HL-60/S4 treated with retinoic acid at 250 ng/mL for 4 days and 3 days (cell line): ENCODE measurements around the gene ABCG5.

Source experiments
- in situ Hi-C: fragments of 300-500 bp; cut with MboI; formaldehyde crosslinking; loops from 2 replicates; pipeline ENCODE4 v1.7.0; 2022; ENCODE audit warnings: low sequenced_read_pairs

The ABCG5 gene

DNA sequence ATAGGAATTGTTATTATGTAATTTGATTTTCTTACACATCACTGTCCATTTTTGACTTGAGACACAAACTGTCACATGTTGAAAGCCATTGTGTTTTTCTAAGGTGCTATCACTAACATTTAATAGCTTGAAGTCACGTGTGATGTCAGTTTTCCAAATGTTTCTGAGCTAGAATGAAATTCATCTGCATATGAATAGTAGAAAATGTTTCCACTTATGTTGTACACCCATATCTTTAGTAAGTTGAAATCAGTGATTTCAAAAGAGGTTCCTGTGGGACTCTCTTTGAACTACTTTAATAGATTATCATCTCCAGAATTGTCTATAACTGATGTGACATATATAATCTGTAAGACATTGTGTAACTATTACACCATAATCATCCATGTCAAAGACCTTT lies 27.8 kb downstream of the ABCG5 start:
- in situ Hi-C loops, result no loop called here

DNA sequence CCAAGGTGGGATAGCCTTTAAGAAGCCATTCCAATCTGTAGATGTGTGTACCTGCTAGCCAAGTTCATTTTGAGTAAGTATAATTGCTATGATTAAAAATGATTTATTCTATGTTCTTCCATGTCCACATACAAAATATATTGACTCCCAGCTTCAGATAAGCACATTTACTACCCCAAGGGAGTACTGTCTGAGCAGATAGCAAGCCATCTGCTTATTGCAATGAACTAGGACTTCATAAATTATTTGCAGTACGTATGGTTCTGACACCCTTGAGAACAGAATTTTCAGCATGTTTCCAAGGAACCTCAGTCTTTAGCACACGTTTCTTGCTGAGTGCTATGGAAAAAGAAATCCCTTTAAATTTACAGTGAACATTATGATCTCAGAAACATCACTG lies 28.2 kb downstream of the ABCG5 start:
- in situ Hi-C loops, result no loop called here

DNA sequence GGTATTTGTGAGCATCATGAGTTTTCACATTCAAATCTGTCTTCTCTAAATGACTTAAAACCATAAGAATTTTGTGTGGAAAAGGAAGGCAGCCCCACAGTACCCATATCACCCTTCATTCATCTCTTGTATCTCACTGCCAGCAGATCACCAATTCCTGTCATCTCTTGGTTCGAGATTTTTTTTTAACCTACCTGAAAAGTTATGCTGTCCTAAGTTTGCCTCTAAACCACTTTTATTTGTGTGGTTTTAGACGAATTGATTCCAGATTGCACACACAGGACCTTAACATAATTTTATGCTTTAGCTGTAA lies 32.0 kb downstream of the ABCG5 start:
- in situ Hi-C loops, result no loop called here

DNA sequence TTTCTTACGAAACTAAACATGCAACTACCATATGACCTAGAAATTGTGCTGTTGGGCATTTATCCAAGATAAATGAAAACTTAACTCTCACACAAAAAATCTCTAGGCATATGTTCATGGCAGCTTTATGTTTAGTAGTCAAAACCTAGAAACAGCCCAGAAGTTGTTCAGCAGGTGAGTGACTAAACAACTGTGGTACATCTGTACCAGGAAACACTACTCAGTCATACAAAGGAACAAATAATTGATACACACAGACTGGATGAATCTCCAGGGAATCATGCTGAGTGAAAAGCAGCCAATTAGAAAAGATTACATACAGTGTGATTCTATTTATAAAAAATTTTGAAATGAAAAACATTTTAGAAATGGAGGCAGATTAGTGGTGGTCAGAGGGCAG lies 35.5 kb downstream of the ABCG5 start:
- in situ Hi-C loops, result no loop called here

DNA sequence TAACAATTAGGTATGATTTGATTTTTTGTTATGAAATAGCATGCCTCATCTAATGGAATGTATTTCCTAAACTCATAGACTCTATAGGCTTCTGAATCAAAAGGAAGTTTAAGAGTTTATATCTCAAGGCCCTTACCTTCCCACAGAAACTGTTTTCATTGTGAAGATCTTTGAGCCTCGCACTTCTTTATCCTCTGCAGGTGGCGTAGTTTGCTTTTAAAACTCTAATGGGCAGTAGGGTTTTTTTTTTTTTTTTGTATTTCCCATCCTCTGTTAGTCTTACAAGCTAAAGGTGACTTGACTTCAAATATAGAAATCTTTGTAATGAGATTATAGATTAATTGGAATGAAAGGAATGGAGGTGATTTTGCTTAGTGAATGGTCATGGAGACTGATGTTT lies 36.5 kb downstream of the ABCG5 start:
- in situ Hi-C loops, result no loop called here

DNA sequence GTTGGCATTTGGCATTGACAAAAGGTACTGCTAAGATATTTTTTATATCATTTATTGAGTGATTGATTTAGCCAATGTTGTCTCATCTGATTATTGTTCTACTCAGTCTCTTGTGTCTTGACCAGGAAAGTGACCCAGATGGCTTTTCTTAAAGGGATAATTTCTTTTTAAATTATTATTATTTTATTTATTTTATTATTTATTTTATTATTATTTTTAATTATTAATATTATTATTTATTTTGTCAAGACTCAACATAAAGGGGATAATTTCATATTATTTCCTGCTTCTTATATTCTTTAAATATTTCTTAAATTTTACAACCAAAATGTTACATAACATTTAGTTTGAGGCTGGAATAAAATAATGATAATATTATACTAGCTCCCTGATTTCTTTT lies 37.7 kb downstream of the ABCG5 start:
- in situ Hi-C loops, result no loop called here

DNA sequence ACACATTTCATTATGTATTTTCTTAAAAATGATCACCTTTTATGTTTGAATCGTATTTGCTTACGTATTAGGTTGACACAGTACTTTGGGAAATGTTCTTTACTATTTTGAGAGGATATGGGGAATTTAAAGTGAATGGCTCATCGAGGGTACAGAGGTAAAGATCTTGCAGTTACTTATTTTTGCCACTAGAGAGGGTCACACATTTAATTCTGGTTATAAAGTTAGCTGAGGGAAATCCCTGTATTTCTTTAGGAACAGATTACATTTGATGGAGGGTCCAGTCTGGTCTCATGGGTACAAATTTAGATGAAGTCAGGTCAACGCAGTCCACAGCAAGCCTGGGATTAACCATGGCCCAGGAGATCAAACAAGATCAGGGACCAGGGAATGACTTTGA lies 40.3 kb downstream of the ABCG5 start:
- in situ Hi-C loops, result no loop called here

DNA sequence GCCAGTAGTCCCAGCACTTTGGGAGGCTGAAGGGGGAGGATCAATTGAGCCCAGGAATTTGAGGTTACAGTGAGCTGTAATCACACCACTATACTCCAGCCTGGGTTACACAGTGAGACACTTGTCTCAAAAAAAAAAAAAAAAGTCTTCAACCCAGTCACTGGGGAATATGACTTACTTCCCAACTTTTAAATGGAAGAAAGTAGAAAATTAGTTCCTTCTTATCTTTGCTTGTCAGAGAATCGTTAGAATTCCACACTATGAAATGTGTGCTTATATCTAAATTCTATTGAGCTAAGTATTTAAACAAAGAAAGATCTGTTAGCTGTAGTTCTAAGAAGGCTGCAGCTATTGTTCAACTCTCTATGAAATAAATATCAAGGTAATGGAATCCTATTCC lies 42.4 kb downstream of the ABCG5 start:
- in situ Hi-C loops, result no loop called here

DNA sequence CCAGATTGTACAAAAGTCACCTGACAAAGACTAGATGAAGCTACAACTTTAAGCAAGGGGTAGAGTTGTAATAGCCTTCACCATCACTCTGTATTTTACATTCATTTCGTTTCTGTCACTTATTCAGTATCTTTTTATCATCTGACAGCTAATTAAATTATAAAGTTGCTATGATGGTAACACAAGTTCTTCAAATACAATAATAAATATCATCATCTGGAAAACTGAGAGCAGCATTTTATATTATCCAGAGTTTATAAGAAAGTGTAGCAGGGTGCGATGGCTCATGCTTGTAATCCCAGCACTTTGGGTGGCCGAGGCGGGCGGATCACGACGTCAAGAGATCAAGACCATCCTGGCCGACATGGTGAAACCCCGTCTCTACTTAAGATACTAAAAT lies 43.7 kb downstream of the ABCG5 start:
- in situ Hi-C loops, result no loop called here

DNA sequence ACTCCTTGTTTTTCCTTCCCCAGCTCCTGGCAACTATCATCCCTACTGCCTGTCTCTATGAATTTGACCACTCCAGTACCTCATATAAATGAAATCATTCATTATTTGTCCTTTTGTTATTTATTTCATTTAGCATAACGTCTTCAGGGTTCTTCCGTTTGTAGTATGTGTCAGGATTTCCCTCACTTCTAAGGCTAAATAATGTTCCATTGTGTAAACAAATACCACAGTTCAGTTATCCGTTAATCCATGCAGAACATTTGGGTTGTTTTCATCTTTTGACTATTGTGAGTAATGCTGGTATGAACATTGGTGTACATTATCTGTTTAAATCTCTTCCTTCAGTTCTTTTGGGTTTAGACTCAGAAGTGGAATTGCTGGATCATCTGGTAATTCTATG lies 46.0 kb downstream of the ABCG5 start:
- in situ Hi-C loops, result no loop called here

DNA sequence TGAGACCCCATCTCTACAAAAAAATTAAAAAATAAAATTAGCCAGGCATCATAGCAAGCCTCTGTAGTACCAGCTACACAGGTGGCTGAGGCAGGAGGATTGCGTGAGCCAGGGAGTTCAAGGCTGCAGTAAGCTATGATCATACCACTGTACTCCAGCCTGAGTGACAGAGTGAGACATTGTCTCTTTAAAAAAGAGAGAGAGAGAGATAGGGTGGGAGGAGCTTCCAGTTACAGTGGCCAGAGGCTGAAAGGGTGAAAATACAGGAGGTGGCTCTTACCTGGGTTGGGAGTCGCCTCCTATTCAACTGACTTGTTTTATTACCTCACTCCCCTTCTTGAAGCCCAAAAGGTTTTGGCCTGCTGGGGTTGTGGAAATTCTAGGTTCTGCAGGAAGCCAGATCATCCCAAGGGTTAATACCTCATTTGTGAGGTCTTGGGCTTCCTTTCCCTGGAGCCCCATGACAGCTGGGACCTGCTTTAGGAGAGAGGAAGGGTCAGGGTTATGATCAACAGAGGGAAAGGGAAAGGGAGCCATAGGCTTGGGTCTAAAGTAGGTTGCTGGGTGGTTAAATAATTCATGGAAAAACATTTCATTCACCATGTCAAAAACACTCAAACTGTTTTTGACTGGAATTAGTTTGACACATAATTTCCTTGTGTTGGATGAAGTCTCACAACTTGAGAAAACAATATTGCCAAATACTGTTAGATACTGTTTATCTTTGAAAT lies 47.4 kb downstream of the ABCG5 start:
- in situ Hi-C loops, result no loop called here

DNA sequence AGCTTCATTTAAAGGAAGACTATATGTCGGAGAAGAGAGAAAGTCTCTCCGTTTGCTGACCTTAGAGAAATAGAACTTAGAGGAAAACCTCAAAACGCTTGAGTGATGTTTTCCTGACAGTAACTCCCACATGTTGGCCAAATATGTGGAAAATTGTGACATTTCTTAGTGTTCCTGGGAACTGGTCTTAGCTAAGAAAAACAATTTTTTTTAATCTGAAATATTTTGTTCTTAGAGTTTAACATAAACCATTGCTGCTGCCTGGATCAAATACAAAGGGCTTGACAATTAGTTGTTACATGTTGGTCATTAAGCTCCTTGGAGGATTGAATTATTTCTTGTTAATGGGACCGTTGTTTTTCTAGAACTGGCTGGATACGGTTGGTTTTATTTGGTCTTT lies 48.5 kb downstream of the ABCG5 start:
- in situ Hi-C loops, result no loop called here

DNA sequence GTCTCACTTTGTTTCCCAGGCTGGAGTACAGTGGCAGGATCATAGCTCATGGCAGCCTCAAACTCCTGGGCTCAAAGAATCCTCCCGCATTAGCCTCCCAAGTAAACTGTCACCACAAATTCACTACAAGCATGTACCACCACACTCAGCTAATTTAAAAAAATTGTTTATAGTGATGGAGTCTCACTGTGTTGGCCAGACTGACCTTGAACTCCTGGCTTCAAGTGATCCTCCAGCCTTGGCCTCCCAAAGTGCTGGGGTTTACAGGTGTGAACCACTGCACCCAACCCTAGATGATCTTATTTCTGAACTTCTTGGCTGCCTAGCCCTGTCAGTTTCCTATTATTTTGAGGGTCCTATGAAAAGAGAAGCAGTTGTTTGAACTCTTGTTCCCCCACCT lies 50.0 kb downstream of the ABCG5 start:
- in situ Hi-C loops, result no loop called here

DNA sequence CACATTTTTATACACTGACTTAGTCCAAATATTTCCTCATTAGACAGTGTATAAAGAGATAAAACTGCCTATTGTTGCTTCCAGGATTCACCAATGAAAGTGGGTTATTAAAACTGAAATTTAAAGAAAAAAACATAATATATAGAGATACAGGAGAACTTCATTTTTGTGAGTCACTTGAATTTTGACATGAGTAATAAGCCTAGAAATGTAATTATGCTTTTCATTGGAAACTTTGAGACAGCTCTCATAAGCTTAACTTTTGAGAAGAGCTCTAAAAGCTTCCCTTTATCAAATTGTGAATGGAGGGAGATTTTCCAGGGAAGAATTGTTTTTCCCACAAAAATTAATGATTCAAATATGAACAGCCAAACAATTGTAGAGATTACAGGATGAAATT lies 50.7 kb downstream of the ABCG5 start:
- in situ Hi-C loops, result no loop called here

DNA sequence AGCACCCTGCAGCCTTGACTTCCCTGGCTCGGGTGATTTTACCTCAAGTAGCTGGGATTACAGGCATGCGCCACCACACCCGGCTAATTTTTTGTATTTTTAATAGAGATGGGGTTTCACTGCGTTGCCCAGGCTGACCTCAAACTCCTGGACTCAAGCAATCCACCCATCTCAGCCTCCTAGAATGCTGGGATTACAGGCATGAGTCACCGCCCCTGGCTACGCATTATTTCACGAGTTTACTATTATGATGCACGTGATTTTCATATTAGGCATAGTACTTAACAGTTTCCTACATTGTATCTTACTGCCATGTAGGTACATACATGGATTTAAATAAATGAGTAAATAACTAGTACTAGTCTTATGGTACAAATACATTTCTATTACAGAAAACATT lies 60.4 kb downstream of the ABCG5 start:
- in situ Hi-C loops, result no loop called here

DNA sequence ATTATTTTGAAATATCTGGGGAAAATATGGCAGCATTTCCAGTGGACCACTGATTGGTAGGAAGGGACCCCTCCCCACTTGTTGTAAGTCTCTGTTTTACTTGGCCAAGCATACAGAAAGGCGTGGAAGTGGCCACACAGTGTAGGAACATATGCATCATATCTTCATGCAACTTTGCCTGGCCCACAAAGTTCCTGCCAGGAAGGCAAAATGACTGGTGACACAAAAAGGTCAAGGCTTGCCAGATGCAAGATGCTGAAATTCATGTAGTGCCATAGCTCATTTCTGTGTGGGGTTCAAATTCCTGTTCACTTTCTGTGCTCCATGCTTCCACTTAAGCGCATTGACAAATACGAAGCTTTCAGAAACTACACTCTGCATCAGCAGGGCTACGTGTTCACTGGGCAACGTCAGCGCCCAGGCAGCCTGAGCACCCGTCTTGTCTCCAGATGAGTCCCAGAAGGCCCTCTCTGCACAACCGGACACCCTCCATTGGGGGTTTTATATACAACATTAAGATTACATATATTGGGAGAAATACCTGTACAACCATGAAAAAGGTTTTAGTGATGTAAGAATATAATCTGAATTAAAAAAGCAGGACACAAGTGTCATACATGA lies 61.2 kb downstream of the ABCG5 start:
- in situ Hi-C loops, result no loop called here

DNA sequence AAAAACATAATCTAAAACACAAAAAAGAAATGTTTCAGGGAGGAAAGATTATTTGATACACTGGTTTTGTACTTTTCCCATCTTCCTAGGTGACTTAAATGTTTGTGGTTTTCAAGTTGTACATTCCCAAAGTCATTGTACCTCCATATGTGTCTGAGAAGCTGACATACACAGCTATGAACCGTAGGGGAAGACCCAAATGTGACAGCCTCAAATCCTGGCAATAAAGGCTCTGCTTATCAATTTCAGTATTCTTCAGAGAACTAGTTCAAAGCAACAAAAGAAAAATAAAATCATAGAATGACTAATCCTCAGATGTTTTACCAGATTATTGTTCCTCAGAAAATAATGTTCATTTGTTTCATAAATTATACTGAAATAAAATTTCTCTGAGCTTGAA lies 62.3 kb downstream of the ABCG5 start:
- in situ Hi-C loops, result no loop called here

DNA sequence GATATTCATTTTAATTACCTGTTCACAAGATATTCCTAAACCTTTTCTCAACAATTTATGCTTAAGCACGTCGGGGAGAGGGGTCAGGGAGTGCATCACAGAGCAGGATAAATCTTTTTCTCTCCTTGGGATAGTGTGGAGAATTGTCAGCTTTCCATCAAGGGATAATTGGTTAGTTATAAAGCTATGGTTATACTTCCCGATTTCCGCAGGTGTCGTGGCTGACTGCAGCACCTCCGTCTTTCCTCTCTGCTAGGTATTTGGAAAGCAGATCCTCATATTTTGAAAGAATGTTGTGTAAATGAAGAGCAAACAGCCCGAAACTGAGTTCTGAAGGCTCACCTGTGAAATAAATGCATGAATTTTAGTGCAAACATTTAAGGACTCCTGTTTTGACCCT lies 64.0 kb downstream of the ABCG5 start:
- in situ Hi-C loops, result no loop called here

DNA sequence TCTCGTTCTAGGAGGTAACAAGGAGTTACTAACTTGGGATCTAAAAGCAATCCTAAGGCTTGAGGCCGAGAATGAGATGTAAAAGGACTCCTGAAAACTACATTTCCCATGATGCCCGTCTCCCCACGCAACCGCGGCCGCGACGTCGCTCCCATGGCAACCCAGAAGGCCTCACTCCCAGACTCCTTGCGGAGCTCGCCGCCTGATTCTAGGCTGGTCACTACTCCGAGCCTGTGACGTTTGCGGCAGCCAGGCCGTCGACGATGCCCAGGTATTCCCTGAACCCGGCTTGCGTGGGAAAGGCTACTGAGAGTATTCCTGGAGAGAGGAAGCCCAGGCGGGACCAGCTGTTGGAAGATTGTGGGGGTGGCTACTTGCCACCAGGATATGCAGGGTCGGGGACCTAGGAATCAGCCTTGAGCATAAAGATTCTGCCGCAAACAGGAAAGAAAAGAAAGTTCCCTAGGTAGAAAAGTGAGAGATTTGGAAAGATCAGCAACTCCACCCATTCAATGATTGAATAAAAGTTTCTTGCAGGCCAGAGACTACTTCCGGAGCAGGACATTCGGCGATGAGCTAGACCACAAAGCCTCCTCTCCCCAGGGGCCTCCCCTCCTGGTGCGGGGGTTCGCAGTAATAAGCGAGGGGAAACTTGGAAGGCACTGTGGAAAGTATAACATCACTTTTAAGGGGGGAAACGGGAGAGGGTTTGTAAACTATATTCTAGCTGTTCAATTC lies 64.6 kb downstream of the ABCG5 start, which contains the start of gene DYNC2LI1:
Gene DYNC2LI1 (plus strand): TSS at position 164 of the 738 bp plus-strand sequence. CDS start 100 bp downstream, at position 264.
- in situ Hi-C loops, result no loop called here

DNA sequence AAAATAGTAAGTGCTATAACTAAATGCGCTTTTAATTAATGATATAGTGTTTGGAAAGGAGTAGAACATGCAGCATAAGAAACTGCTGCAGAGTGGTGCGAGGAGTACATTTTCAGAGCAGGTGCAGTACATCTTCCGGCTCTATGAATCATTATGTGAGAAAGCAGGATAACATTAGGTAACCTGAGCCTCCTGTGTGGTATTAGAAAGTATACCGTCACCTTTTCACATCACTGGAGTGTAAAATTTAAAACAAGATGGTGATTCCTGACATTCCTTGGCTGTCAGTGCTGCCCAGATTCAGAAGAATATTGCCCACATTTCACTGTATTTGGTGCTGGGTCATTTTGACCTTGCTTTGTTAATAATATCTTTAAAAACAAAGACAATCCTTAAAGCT lies 72.6 kb downstream of the ABCG5 start:
- in situ Hi-C loops, result no loop called here

DNA sequence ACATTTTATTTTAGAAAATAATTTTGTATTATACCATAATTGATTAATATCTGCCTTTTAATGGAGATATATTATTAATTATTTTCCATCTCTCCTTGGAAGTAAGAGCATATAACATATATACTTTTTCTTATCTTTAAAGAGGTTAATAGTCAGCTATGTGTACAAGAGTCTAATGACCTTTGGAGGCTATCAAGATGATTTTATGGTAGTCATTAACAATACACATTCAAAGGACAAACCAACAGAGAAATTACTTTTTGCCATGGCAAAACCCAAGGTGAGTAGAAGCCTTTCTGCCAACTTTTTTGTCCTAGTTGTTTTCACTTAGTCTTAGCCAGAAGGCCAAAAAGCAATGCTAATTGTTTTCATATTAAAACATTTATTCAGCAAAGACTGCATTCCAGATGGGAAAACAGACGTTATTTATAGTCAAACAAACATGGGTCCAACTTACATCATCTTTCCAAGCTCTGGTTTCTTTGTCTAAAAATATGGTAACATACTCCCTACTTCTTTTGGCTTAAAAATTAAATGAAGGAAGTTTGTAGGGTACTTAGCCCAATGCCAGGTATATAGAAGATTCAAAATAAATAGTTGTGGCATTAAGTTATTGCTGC lies 74.4 kb downstream of the ABCG5 start:
- in situ Hi-C loops, result no loop called here

DNA sequence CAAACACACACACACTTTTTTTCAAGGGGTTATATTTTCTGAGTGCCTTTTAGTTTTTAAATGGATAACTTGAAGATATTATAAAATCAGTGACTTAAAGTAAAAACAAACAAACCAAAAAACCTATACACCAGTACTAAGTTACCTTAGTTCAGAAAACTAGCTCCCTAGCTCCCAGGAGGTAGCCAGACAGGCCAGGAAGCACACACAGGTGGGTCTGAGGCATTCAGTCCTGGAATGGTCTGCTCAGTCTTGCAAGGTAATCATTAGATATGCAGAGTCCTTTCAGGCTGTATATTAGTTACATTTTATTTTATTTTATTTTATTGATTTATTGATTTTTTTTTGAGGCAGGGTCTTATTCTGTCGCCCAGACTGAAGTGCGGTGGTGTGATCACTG lies 75.5 kb downstream of the ABCG5 start:
- in situ Hi-C loops, result no loop called here
